Measurements from ENCODE around the gene GPLD1.

The GPLD1 gene

DNA sequence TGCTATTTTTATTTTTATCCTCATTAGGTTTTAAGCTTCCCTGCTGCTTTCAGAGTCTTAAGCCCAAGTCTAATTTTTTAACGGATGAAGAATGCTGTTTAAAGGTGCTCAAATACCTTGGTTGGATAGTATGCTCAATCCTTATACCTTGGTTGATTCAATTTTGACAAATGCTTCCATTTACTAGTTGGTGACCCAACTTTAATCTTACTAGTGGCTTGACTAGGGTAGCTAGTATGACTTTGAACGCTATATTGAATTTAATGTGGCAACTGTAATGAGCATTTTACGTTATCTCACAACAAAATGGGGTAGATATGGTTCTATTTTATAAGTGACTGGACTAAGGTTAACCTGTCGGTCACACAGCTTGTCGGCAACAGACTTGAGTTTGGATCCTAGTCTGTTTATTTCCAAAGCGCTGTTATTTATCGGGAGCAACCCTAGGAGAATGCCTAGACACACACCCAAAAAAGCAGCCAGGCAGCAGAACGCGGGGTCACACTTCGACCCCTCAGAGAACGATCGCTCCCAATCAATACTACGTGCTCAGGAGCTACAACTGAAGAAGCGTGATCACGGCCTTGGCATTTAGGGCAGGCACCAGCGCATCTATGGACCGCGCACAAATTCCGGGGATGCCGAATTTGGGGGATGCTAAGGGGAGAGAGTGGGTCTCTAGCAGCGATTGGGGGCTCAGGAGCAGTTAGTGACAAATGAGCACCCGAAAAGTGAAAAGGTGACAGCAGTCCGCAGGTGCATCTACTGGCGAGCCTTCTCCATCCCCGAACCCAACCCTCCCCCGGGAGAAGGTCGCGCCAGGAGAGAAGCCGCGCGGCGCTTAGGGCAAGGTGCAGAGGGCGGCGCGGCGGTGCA is 4.8 kb upstream of the GPLD1 start:
- Histone ChIP-seq H3K27ac (peak overlapping the region; percentile 59), H3K9ac (no peak overlapping the region)
- TF ChIP-seq, protein P1, sequence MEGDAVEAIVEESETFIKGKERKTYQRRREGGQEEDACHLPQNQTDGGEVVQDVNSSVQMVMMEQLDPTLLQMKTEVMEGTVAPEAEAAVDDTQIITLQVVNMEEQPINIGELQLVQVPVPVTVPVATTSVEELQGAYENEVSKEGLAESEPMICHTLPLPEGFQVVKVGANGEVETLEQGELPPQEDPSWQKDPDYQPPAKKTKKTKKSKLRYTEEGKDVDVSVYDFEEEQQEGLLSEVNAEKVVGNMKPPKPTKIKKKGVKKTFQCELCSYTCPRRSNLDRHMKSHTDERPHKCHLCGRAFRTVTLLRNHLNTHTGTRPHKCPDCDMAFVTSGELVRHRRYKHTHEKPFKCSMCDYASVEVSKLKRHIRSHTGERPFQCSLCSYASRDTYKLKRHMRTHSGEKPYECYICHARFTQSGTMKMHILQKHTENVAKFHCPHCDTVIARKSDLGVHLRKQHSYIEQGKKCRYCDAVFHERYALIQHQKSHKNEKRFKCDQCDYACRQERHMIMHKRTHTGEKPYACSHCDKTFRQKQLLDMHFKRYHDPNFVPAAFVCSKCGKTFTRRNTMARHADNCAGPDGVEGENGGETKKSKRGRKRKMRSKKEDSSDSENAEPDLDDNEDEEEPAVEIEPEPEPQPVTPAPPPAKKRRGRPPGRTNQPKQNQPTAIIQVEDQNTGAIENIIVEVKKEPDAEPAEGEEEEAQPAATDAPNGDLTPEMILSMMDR (IDR thresholded peaks at IDR 0.05) = no peak

DNA sequence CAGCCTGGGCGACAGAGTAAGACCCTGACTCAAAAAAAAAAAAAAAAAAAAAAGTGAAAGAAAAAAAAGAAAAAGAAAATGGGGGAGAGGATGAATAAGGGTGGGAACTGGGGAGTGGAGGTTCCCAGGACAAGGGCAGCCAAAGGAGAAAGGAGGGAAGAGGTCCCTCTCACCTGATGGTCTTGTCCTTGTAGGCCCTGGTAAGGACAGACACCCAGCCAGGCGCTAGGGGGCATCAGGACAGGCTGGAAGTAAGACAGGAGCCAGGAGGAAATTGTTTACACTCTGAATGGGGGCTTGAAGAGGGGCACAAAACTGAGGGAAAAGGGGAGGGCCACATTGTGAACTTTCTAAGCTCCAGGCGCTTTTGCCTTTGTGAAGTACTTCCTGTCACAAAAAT is 3.1 kb upstream of the GPLD1 start:
- H3K79me2 ChIP-seq = no peaks in the 10 kb centered on the region
- H3K9ac ChIP-seq = no peak overlapping the region
- TF ChIP-seq, protein P1 (IDR thresholded peaks at IDR 0.05) = peak; percentile 11
- no peak overlapping the region for H3K27ac ChIP-seq
- H3K4me1 ChIP-seq = no peaks in the 10 kb centered on the region
- no peaks in the 10 kb centered on the region for H3K9me3 ChIP-seq (ENCODE audit: control insufficient read depth, low read length)
- no peak overlapping the region for H2AFZ ChIP-seq
- H3K4me2 ChIP-seq (ENCODE audit: low read length) = no peak overlapping the region
- no peaks in the 10 kb centered on the region for H3K36me3 ChIP-seq (ENCODE audit: control insufficient read depth, insufficient read depth, low read length)
- H3K27me3 ChIP-seq (ENCODE audit: control insufficient read depth, insufficient read depth, low read length) = no peaks in the 10 kb centered on the region
- no peak overlapping the region for H3K4me3 ChIP-seq (ENCODE audit: low read depth, low read length)

More for the DNA sequence above, 4.8 kb upstream of the GPLD1 start:
- no peaks in the 10 kb centered on the region for H3K27me3 ChIP-seq (ENCODE audit: control insufficient read depth, insufficient read depth, low read length)
- peak overlapping the region; percentile 69 for H3K4me3 ChIP-seq (ENCODE audit: low read depth, low read length)
- peak overlapping the region; percentile 94 for H3K4me2 ChIP-seq (ENCODE audit: low read length)
- H3K9me3 ChIP-seq (ENCODE audit: control insufficient read depth, low read length) = no peaks in the 10 kb centered on the region
- no peaks in the 10 kb centered on the region for H3K4me1 ChIP-seq
- H3K79me2 ChIP-seq = no peaks in the 10 kb centered on the region
- H2AFZ ChIP-seq = peak overlapping the region; percentile 83
- no peaks in the 10 kb centered on the region for H3K36me3 ChIP-seq (ENCODE audit: control insufficient read depth, insufficient read depth, low read length)

DNA sequence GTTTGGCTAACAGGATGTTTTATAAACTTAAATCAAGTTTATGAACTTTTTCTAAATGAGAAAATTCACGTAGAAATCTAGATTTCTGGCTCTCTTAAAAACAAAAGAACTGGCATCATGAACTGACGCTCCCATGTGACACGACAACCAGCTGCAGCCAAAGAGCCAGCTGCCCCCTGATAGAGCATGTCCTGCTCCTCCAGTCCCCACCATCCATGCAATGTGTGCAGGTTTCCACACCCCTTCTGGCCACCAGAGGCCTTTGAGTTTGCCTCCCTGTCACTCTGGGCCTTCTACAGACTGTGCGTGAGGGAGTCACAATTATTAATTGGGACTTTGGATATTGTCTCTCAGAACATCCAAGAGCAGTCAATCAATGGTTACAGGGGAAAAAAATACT is 1.6 kb upstream of the GPLD1 start:
- Histone ChIP-seq H3K79me2 (no peaks in the 10 kb centered on the region), H3K4me3 (ENCODE audit: low read depth, low read length) (no peak overlapping the region), H3K4me1 (no peaks in the 10 kb centered on the region), H2AFZ (no peak overlapping the region), H3K9ac (no peak overlapping the region), H3K9me3 (ENCODE audit: control insufficient read depth, low read length) (no peaks in the 10 kb centered on the region), H3K36me3 (ENCODE audit: control insufficient read depth, insufficient read depth, low read length) (no peaks in the 10 kb centered on the region), H3K27ac (no peak overlapping the region), H3K4me2 (ENCODE audit: low read length) (no peak overlapping the region), H3K27me3 (ENCODE audit: control insufficient read depth, insufficient read depth, low read length) (no peaks in the 10 kb centered on the region)
- TF ChIP-seq, protein P1 (IDR thresholded peaks at IDR 0.05) = no peak

DNA sequence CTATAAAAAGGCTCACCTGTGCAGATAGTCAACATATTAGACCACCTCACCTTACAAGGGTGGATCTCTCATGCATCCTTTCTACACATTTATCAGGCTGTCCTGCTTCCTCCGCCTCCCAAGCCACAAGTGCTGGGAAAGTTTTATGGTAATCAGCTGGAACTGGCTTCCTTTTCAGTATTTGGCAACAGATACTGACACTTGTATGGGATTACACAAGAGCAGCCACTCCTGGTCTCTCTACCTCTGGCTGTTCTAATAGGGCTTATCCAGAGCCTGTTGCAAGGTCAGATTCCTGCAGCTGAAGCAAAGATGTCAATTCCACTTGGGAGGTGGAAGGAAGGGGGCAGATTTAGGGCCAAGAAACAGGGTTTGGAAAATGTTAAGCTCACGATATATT is 503 bp upstream of the GPLD1 start:
- H3K27ac ChIP-seq = no peak overlapping the region
- no peaks in the 10 kb centered on the region for H3K79me2 ChIP-seq
- no peaks in the 10 kb centered on the region for H3K27me3 ChIP-seq (ENCODE audit: control insufficient read depth, insufficient read depth, low read length)
- H3K4me2 ChIP-seq (ENCODE audit: low read length) = no peak overlapping the region
- H3K36me3 ChIP-seq (ENCODE audit: control insufficient read depth, insufficient read depth, low read length) = no peaks in the 10 kb centered on the region
- H3K9ac ChIP-seq = no peak overlapping the region
- TF ChIP-seq, protein P1 (IDR thresholded peaks at IDR 0.05) = no peak
- H3K4me1 ChIP-seq = peaks cover 1% of the 10 kb centered on the region
- H3K9me3 ChIP-seq (ENCODE audit: control insufficient read depth, low read length) = no peaks in the 10 kb centered on the region
- H3K4me3 ChIP-seq (ENCODE audit: low read depth, low read length) = no peak overlapping the region
- H2AFZ ChIP-seq = no peak overlapping the region

DNA sequence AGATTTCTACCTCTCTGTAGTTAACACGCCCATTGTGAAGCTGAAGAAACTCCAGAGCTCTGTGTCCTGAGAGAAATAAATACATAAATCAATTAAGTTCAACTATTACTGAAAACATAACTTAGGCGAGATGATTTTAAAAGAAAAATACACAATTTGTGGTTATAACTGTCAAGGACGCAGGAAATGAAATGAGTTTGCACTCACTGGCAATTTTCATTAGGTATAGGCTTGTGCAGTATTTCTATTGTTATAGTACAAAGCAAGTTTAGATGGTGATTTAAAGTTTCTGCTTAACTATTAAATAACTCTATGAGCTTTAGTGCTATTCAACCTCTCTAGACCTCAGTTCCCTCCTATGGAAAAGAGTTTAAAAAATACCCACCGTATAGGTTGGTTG is 3.3 kb downstream of the GPLD1 start:
- H3K4me2 ChIP-seq (ENCODE audit: low read length) = no peak overlapping the region
- TF ChIP-seq, protein P1 (IDR thresholded peaks at IDR 0.05) = no peak
- H3K79me2 ChIP-seq = no peaks in the 10 kb centered on the region
- H3K9ac ChIP-seq = no peak overlapping the region
- H3K27me3 ChIP-seq (ENCODE audit: control insufficient read depth, insufficient read depth, low read length) = no peaks in the 10 kb centered on the region
- peaks cover 8% of the 10 kb centered on the region for H3K4me1 ChIP-seq
- no peak overlapping the region for H2AFZ ChIP-seq
- H3K9me3 ChIP-seq (ENCODE audit: control insufficient read depth, low read length) = no peaks in the 10 kb centered on the region
- no peak overlapping the region for H3K4me3 ChIP-seq (ENCODE audit: low read depth, low read length)
- H3K36me3 ChIP-seq (ENCODE audit: control insufficient read depth, insufficient read depth, low read length) = no peaks in the 10 kb centered on the region
- no peak overlapping the region for H3K27ac ChIP-seq

Data from parathyroid adenoma (tissue), 2 donors.